Ishikawa (cell line): ENCODE data around the gene OR11G2.

ENCODE experiments used
- CEBPB ChIP-seq: IDR thresholded peaks from 2 replicates; pipeline ENCODE4 v1.6.1; 2012
- CREB1 ChIP-seq: IDR thresholded peaks from 2 replicates; pipeline ENCODE4 v1.6.1; 2012; ENCODE audit warnings: low read depth
- EGR1 ChIP-seq: IDR thresholded peaks from 2 replicates; pipeline ENCODE4 v1.6.1; 2012
- EP300 ChIP-seq: IDR thresholded peaks from 2 replicates; pipeline ENCODE4 v1.6.1; 2012; ENCODE audit warnings: borderline replicate concordance
- FOXM1 ChIP-seq: IDR thresholded peaks from 2 replicates; pipeline ENCODE4 v1.6.1; 2012; ENCODE audit warnings: low read depth, borderline replicate concordance
- MAX ChIP-seq: IDR thresholded peaks from 2 replicates; pipeline ENCODE4 v1.6.1; 2012
- NFIC ChIP-seq: IDR thresholded peaks from 2 replicates; pipeline ENCODE4 v1.6.1; 2012
- RAD21 ChIP-seq: IDR thresholded peaks from 2 replicates; pipeline ENCODE4 v1.6.1; 2012; ENCODE audit warnings: low read depth
- TAF1 ChIP-seq: IDR thresholded peaks from 2 replicates; pipeline ENCODE4 v1.6.1; 2012; ENCODE audit warnings: low read depth, mild to moderate bottlenecking
- TCF12 ChIP-seq: IDR thresholded peaks from 2 replicates; pipeline ENCODE4 v1.6.1; 2012; ENCODE audit warnings: low read depth
- TEAD4 ChIP-seq: IDR thresholded peaks from 2 replicates; pipeline ENCODE4 v1.6.1; 2012
- USF1 ChIP-seq: IDR thresholded peaks from 2 replicates; pipeline ENCODE4 v1.6.1; 2012
- YY1 ChIP-seq: IDR thresholded peaks from 2 replicates; pipeline ENCODE4 v1.6.1; 2012; ENCODE audit warnings: low read depth
- ZBTB7A ChIP-seq: IDR thresholded peaks from 2 replicates; pipeline ENCODE4 v1.6.1; 2012; ENCODE audit warnings: low read depth
- TF ChIP-seq, protein P1 (sequence below): IDR thresholded peaks from 2 replicates; pipeline ENCODE4 v1.6.1; 2012; ENCODE audit warnings: low read depth, mild to moderate bottlenecking

The OR11G2 gene

GRCh38 chr14:20190596-20190995 is at the start of gene OR11G2:
Gene OR11G2, plus strand, starts transcription at chr14:20190896. Its CDS starts 6,542 bp downstream, at chr14:20197438.
- TF ChIP-seq CREB1 (no peak), RAD21 (no peak), TEAD4 (no peak), TAF1 (no peak), USF1 (no peak), FOXM1 (no peak), NFIC (no peak), MAX (no peak), EGR1 (no peak), TCF12 (no peak), YY1 (no peak), EP300 (no peak)
- TF ChIP-seq, protein P1, sequence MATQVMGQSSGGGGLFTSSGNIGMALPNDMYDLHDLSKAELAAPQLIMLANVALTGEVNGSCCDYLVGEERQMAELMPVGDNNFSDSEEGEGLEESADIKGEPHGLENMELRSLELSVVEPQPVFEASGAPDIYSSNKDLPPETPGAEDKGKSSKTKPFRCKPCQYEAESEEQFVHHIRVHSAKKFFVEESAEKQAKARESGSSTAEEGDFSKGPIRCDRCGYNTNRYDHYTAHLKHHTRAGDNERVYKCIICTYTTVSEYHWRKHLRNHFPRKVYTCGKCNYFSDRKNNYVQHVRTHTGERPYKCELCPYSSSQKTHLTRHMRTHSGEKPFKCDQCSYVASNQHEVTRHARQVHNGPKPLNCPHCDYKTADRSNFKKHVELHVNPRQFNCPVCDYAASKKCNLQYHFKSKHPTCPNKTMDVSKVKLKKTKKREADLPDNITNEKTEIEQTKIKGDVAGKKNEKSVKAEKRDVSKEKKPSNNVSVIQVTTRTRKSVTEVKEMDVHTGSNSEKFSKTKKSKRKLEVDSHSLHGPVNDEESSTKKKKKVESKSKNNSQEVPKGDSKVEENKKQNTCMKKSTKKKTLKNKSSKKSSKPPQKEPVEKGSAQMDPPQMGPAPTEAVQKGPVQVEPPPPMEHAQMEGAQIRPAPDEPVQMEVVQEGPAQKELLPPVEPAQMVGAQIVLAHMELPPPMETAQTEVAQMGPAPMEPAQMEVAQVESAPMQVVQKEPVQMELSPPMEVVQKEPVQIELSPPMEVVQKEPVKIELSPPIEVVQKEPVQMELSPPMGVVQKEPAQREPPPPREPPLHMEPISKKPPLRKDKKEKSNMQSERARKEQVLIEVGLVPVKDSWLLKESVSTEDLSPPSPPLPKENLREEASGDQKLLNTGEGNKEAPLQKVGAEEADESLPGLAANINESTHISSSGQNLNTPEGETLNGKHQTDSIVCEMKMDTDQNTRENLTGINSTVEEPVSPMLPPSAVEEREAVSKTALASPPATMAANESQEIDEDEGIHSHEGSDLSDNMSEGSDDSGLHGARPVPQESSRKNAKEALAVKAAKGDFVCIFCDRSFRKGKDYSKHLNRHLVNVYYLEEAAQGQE = no peak

GRCh38 chr14:20143911-20144310 is 46.8 kb upstream of the OR11G2 start:
- TF ChIP-seq, protein P1 = no peak
- TF ChIP-seq EP300 (no peak), TCF12 (no peak), ZBTB7A (no peak), FOXM1 (no peak), MAX (no peak), TAF1 (no peak), YY1 (no peak), TEAD4 (no peak), EGR1 (no peak), NFIC (no peak), RAD21 (no peak), USF1 (no peak), CREB1 (no peak), CEBPB (no peak)

DNA sequence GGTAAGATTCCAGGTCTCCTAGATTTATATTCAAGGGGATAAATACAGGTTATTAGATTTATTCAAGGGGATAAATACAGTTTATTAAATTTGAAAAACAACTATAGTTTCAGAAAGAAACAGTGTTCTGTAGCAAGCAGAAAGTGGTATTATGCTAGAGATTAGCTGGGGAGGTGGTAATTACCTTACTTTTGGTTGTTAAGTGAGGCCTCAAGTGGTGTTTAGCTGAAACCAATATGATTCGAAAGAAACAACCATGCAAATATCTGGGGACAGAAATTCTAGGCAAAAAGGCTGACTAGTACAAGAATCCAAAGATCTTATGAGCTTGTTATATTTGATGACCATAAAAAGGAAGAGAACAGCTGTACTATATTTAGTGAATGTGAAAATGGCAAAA is 45.9 kb upstream of the OR11G2 start:
- TF ChIP-seq YY1 (no peak), RAD21 (no peak), EP300 (no peak), MAX (no peak), EGR1 (no peak), ZBTB7A (no peak), TCF12 (no peak), USF1 (no peak), TAF1 (no peak), NFIC (no peak), TEAD4 (no peak), FOXM1 (no peak), CEBPB (no peak)
- TF ChIP-seq, protein P1 = no peak

DNA sequence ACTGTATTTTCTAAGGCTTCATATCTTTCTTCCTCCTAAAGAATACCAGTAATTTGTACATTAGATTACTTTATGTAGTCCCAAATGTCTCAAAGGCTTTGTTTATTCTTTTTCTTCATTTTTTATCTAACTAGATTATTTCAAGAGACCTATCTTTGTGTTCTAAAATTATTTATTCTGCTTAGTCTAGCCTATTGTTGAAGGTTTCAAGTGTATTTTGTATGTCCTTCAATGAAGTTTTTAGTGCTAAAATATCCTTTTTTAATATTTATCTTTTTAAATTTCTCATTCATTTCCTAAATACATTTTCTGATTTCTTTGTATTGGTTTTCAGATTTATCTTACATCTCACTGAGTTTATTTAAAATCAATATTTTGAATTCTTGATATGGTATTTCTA is 26.2 kb upstream of the OR11G2 start:
- TF ChIP-seq USF1 = no peak
- TF ChIP-seq, protein P1 = no peak
